ENCODE data around the gene JAML. TPM values are rescaled to one million over a fixed set of nuclear protein-coding genes. Genes with fewer than 3 reads are reported as not detected.

Gene JAML
- total and polyA plus RNA-seq, 2 of the 8 experiments (the other 6 are each of a cell fraction or from before 2014, with no cell fraction given): 0.12 to 0.58 TPM

- ChIA-PET POLR2A (ENCODE audit: partially characterized antibody) (interaction anchor here (1.1 to 1.4 kb wide), 4 partner anchors 9 to 28 kb away, joined by 3 to 4 read pairs (median 4); partner anchors contain the start of gene SCN4B), CTCF (ENCODE audit: partially characterized antibody) (interaction anchor here (0.7 to 3.9 kb wide), 14 partner anchors 9 to 452 kb away, joined by 3 to 59 read pairs (median 6); no protein-coding TSS in a partner anchor)
- H3K36me3 ChIP-seq (ENCODE audit: control insufficient read depth in 2 of 4, insufficient read depth in 4 of 4, low read length in 3 of 4): no peaks in the 10 kb centered on the region
- no peak overlapping the region for H3K14ac ChIP-seq (ENCODE audit: insufficient read length)
- H3K23ac ChIP-seq (ENCODE audit: insufficient read length): no peak overlapping the region
- peaks cover 0 to 8% (median 7%) of the 10 kb centered on the region in 4 experiments; a peak in 5 of 7 replicates for H3K27me3 ChIP-seq (replicated peaks in 1 of 4; ENCODE audit: control insufficient read depth in 3 of 4, extremely low read depth in 1 of 4, insufficient read depth in 3 of 4, low read length in 3 of 4)
- H2AFZ ChIP-seq (ENCODE audit: low read length): peak overlapping the region; percentile 46; the same call in 1 of the 2 replicates
- no peak overlapping the region for H3K56ac ChIP-seq (replicated peaks; ENCODE audit: insufficient read length, low read depth, low read length)
- no peak overlapping the region for H3K9ac ChIP-seq (replicated peaks in 1 of 4; ENCODE audit: extremely low read depth in 1 of 4, low read depth in 3 of 4, low read length in 3 of 4)
- peaks cover 7 to 21% (median 11%) of the 10 kb centered on the region in 4 experiments for H3K4me1 ChIP-seq (replicated peaks in 1 of 4; ENCODE audit: control insufficient read depth in 3 of 4, insufficient read depth in 4 of 4, low read length in 3 of 4)
- H2BK120ac ChIP-seq (replicated peaks; ENCODE audit: low read depth, low read length): no peak overlapping the region
- no peak overlapping the region; the same call in 1 of the 2 replicates for H2BK5ac ChIP-seq (ENCODE audit: low read depth, low read length)
- H4K91ac ChIP-seq (replicated peaks; ENCODE audit: insufficient read length, low read length): peak overlapping the region; percentile 47
- H3K9me3 ChIP-seq (ENCODE audit: insufficient read depth in 2 of 2, low read depth in 1 of 2, low read length in 1 of 2): no peaks in the 10 kb centered on the region
- no peak overlapping the region for H3K4ac ChIP-seq (replicated peaks; ENCODE audit: insufficient read length, low read depth, low read length)
- no peak overlapping the region; the same call in 1 of the 2 replicates for H3K18ac ChIP-seq (ENCODE audit: extremely low read depth, low read length)
- H2AK5ac ChIP-seq (ENCODE audit: low read depth, low read length): no peak overlapping the region
- no peaks in the 10 kb centered on the region for H4K20me1 ChIP-seq (replicated peaks in 1 of 2; ENCODE audit: control insufficient read depth in 1 of 2, insufficient read depth in 2 of 2, low read length in 2 of 2)
- H4K5ac ChIP-seq (ENCODE audit: insufficient read length, low read depth, low read length): no peak overlapping the region
- H3K23me2 ChIP-seq (ENCODE audit: low read depth, low read length): peaks cover 11% of the 10 kb centered on the region
- no peaks in the 10 kb centered on the region for H3K79me2 ChIP-seq (ENCODE audit: control insufficient read depth in 1 of 2, insufficient read depth in 2 of 2, low read length in 2 of 2)
- H3K4me3 ChIP-seq (ENCODE audit: extremely low read depth in 1 of 4, insufficient read depth in 2 of 4, low read depth in 3 of 4, low read length in 4 of 4): peak overlapping the region in 3 of 4 experiments; percentile 8 to 42 (median 10); a peak in 5 of 8 replicates
- DNase-seq (ENCODE audit: low read depth in 1 of 2, low spot score in 2 of 2) (peak in 1 of 2 experiments; percentile 77), FAIRE-seq (no peak)
- H4K8ac ChIP-seq (ENCODE audit: extremely low read depth, insufficient read depth, low read length): peak overlapping the region; percentile 89; the same call in 1 of the 2 replicates
- WGBS, 2 experiments (ENCODE audit: extremely low coverage in 1 of 2, insufficient coverage in 1 of 2, insufficient read length in 1 of 2, insufficient replicate concordance in 2 of 2, low coverage in 1 of 2, low lambda C conversion rate in 2 of 2, missing lambda C conversion rate in 1 of 2): 16% methylated on average over 11 of the region's 11 CpGs; no CpG with 5 or more reads in 1 of the 2 experiments
- H2BK12ac ChIP-seq (ENCODE audit: low read depth, low read length): 0 out of 2 replicates have a peak overlapping the region, but pooled peaks have one; percentile 6
- H2BK15ac ChIP-seq (ENCODE audit: low read length): no peak overlapping the region
- H3K79me1 ChIP-seq (ENCODE audit: low read depth, low read length): no peaks in the 10 kb centered on the region
- H3K4me2 ChIP-seq (ENCODE audit: insufficient read depth in 1 of 2, low read depth in 2 of 2, low read length in 2 of 2): peak overlapping the region; percentile 33 to 65; a peak in 3 of 4 replicates
- H3K27ac ChIP-seq (ENCODE audit: low read depth, low read length): no peak overlapping the region
- H2BK20ac ChIP-seq (ENCODE audit: low read length): 0 out of 2 replicates have a peak overlapping the region, but pooled peaks have one; percentile 80
- TF ChIP-seq CHD2 (IDR thresholded peaks at IDR 0.05; ENCODE audit: low read length) (no peak), SAP30 (IDR thresholded peaks at IDR 0.05; ENCODE audit: insufficient read depth, insufficient replicate concordance, low read length) (no peak), TAF7 (optimal IDR thresholded peaks at IDR 0.05; ENCODE audit: borderline replicate concordance, low read depth, low read length) (no peak), PHF8 (conservative IDR thresholded peaks at IDR 0.05; ENCODE audit: low read depth, low read length) (no peak), ZNF274 (IDR thresholded peaks at IDR 0.05; ENCODE audit: borderline replicate concordance, extremely low read depth, low read length) (no peak), HDAC6 (IDR thresholded peaks at IDR 0.05; ENCODE audit: low read depth, low read length) (no peak), NRF1 (IDR thresholded peaks at IDR 0.05; ENCODE audit: low read depth, low read length) (no peak), CTBP2 (IDR thresholded peaks at IDR 0.05; ENCODE audit: borderline replicate concordance, insufficient read depth, insufficient read length, low read length) (no peak), GTF2F1 (IDR thresholded peaks at IDR 0.05; ENCODE audit: borderline replicate concordance, low read depth, low read length) (no peak), E2F6 (IDR thresholded peaks at IDR 0.05) (no peak), SIN3A (conservative IDR thresholded peaks at IDR 0.05 in 1 of 2, IDR thresholded peaks at IDR 0.05 in 1 of 2; ENCODE audit: low read depth in 1 of 2, low read length in 2 of 2) (peak in 1 of 2 experiments; percentile 55; a peak in 1 of 4 replicates)
These were observed 44.5 kb downstream of the JAML start for GRCh38 chr11:118180300-118180703.

Measured in H1 (cell line).